SK-MEL-5 (cell line): ENCODE measurements around the gene PEX10. TPM values are rescaled to one million over a fixed set of nuclear protein-coding genes. Genes with fewer than 3 reads are reported as not detected.
"Not testable (repeated sequence)": the region's sequence is repeated elsewhere in the genome, so short reads cannot be mapped to it uniquely, and the experiment has no call there.

ENCODE experiments used
- DNase-seq: peaks from one replicate; pipeline ENCODE4 v3.0.0-alpha.2; 2016; ENCODE audit warnings: low read depth, low spot score
- in situ Hi-C: cut with HindIII; loops from 2 replicates; pipeline ENCODE4 v1.10.0; 2016; ENCODE audit warnings: low sequenced_read_pairs, high pct_unique_total_duplicates, low pct_unique_long_range_greater_than_20kb
- polyA plus RNA-seq, 2 experiments: library from polyadenylated mRNA; depleted of rRNA; stranded (reverse); fragments of >200 nt; gene quantifications; 2 replicates each; pipeline ENCODE4 v1.2.3, GENCODE V29; 2015
- total RNA-seq: library from RNA; depleted of rRNA; stranded (reverse); fragments of >200 nt; shearing (Covaris generic); gene quantifications from 2 replicates; pipeline ENCODE4 v1.2.3, GENCODE V29; 2014; rRNA removed

PEX10 gene
- 41.9 and 53.7 TPM in 2 replicates for total RNA-seq
- 44.4 and 50.7 TPM in 2 replicates for polyA plus RNA-seq (2015; cell fraction: cytosol; rRNA removed)
- 40.0 and 41.1 TPM in 2 replicates for polyA plus RNA-seq (2015; cell fraction: nucleus; rRNA removed)

GRCh38 chr1:2412395-2412772 lies at the start of gene PEX10:
PEX10 (minus strand) TSS chr1:2412564; CDS start chr1:2412502, 62 bp downstream.
- peak; percentile 94 for DNase-seq
- in situ Hi-C loops, result no loop called here

GRCh38 chr1:2460996-2461751 lies 48.8 kb upstream of the PEX10 start:
- in situ Hi-C loops, result no loop called here
- no peak for DNase-seq

GRCh38 chr1:2460203-2460602 lies 47.8 kb upstream of the PEX10 start:
- no peak for DNase-seq
- in situ Hi-C loops, result no loop called here

- peak; percentile 35 for DNase-seq
- in situ Hi-C loops, result no loop called here
Measured at GRCh38 chr1:2459757-2460156, 47.4 kb upstream of the PEX10 start.

- DNase-seq, in situ Hi-C loops: not testable (repeated sequence)
Measured at GRCh38 chr1:2459102-2459753, 46.9 kb upstream of the PEX10 start.

- in situ Hi-C loops, result no loop called here
- no peak for DNase-seq
Measured at GRCh38 chr1:2458687-2459086, 46.3 kb upstream of the PEX10 start.

- in situ Hi-C loops, result no loop called here
- no peak for DNase-seq
Measured at GRCh38 chr1:2457444-2457843, 45.1 kb upstream of the PEX10 start.

GRCh38 chr1:2455757-2456156 lies 43.4 kb upstream of the PEX10 start:
- no peak for DNase-seq
- in situ Hi-C loops, result no loop called here

- no peak for DNase-seq
- in situ Hi-C loops, result no loop called here
Measured at GRCh38 chr1:2454227-2454626, 41.9 kb upstream of the PEX10 start.

GRCh38 chr1:2452932-2453315 lies 40.6 kb upstream of the PEX10 start:
- no peak for DNase-seq
- in situ Hi-C loops, result no loop called here

- in situ Hi-C loops, result no loop called here
- no peak for DNase-seq
Measured at GRCh38 chr1:2452201-2452931, 40.0 kb upstream of the PEX10 start.

GRCh38 chr1:2451741-2452140 lies 39.4 kb upstream of the PEX10 start:
- in situ Hi-C loops, result no loop called here
- no peak for DNase-seq

GRCh38 chr1:2449636-2450454 lies 37.5 kb upstream of the PEX10 start:
- in situ Hi-C loops, result no loop called here
- DNase-seq, result no peak

GRCh38 chr1:2448098-2448445 lies 35.7 kb upstream of the PEX10 start:
- DNase-seq, result no peak
- in situ Hi-C loops, result no loop called here

- in situ Hi-C loops, result no loop called here
Measured at GRCh38 chr1:2447276-2448097, 35.1 kb upstream of the PEX10 start.

GRCh38 chr1:2446861-2447260 lies 34.5 kb upstream of the PEX10 start:
- in situ Hi-C loops, result no loop called here
- no peak for DNase-seq

More at GRCh38 chr1:2447276-2448097, 35.1 kb upstream of the PEX10 start:
- no peak for DNase-seq

GRCh38 chr1:2446394-2446793 lies 34.0 kb upstream of the PEX10 start:
- in situ Hi-C loops, result no loop called here

More at GRCh38 chr1:2446394-2446793, 34.0 kb upstream of the PEX10 start:
- no peak for DNase-seq
